SK-N-SH (cell line): Measurements from ENCODE around the gene BTRC. TPM values are rescaled to one million over a fixed set of nuclear protein-coding genes. Genes with fewer than 3 reads are reported as not detected.

Source experiments
- CTCF ChIA-PET: fragments of 300-600, 350-600 bp; formaldehyde crosslinking; extraction: SDS; loops from one replicate; lab custom pipeline; 2021; lab: Yijun Ruan, JAX
- POLR2A ChIA-PET: fragments of 350-600 bp; sonication (Branson Sonifier 250); formaldehyde crosslinking; extraction: SDS; loops from one replicate; lab custom pipeline; 2020; ENCODE audit warnings: antibody characterized with exemption, inconsistent platforms; lab: Yijun Ruan, JAX
- DNase-seq: peaks from one replicate; pipeline ENCODE4 v3.0.0; 2012
- H2AFZ ChIP-seq: fragments of 200-600 bp; sonication (generic); 2 replicates; pipeline ENCODE4 v1.8.1; 2016; ENCODE audit warnings: antibody characterized with exemption, mild to moderate bottlenecking, low read depth
- H3F3A ChIP-seq: fragments of 200-600 bp; sonication (generic); replicated peaks from 2 replicates; pipeline ENCODE3; 2016; ENCODE audit warnings: antibody characterized with exemption, mild to moderate bottlenecking; ENCODE audit not compliant: insufficient read depth
- H3K27ac ChIP-seq, 2 experiments: fragments of 200-500 bp in 1 of 2; fragments of 200-600 bp in 1 of 2; sonication (Bioruptor generic) in 1 of 2; sonication (generic), shearing (Covaris generic) in 1 of 2; 2 replicates each; pipeline versions ENCODE4 v1.5.1 to v1.6.1; 2014 to 2016; ENCODE audit warnings: low read depth in 2 of 2, inconsistent platforms in 1 of 2, low read length in 1 of 2, mild to moderate bottlenecking in 1 of 2, mixed read lengths in 1 of 2
- H3K27me3 ChIP-seq: fragments of 200-600 bp; sonication (generic), shearing (Covaris generic); 2 replicates; pipeline ENCODE4 v1.6.1; 2016; ENCODE audit warnings: mixed run types; ENCODE audit not compliant: insufficient read depth
- H3K36me3 ChIP-seq, 2 experiments: fragments of 200-500 bp in 1 of 2; fragments of 200-600 bp in 1 of 2; sonication (Bioruptor generic) in 1 of 2; sonication (generic) in 1 of 2; replicated peaks in 1 of 2; 2 replicates each; pipeline versions ENCODE3 to v1.5.1; 2014 to 2016; ENCODE audit warnings: low read length in 1 of 2, mild to moderate bottlenecking in 1 of 2; ENCODE audit not compliant: insufficient read depth in 2 of 2, control insufficient read depth in 1 of 2
- H3K4me1 ChIP-seq, 2 experiments: fragments of 200-500 bp in 1 of 2; fragments of 200-600 bp in 1 of 2; sonication (Bioruptor generic) in 1 of 2; sonication (generic), shearing (Covaris generic) in 1 of 2; 2 replicates each; pipeline versions ENCODE4 v1.5.1 to v1.6.1; 2014 to 2016; ENCODE audit warnings: low read depth in 1 of 2, low read length in 1 of 2, mixed run types in 1 of 2; ENCODE audit not compliant: insufficient read depth in 2 of 2, control insufficient read depth in 1 of 2
- H3K4me2 ChIP-seq: fragments of 200-600 bp; sonication (generic), shearing (Covaris generic); 2 replicates; pipeline ENCODE4 v1.6.1; 2017; ENCODE audit warnings: mixed run types
- H3K4me3 ChIP-seq, 2 experiments: fragments of 200-500 bp in 1 of 2; fragments of 200-600 bp in 1 of 2; sonication (Bioruptor generic) in 1 of 2; sonication (generic), shearing (Covaris generic) in 1 of 2; 2 replicates each; pipeline versions ENCODE4 v1.5.1 to v1.8.1; 2014 to 2016; ENCODE audit warnings: low read depth in 2 of 2, inconsistent platforms in 1 of 2, low read length in 1 of 2, mild to moderate bottlenecking in 1 of 2, mixed read lengths in 1 of 2, moderate library complexity in 1 of 2
- H3K79me2 ChIP-seq: fragments of 200-600 bp; sonication (generic); 2 replicates; pipeline ENCODE4 v1.8.1; 2017; ENCODE audit warnings: mild to moderate bottlenecking; ENCODE audit not compliant: insufficient read depth
- H3K9ac ChIP-seq: fragments of 200-600 bp; sonication (generic); 2 replicates; pipeline ENCODE4 v1.6.1; 2017; ENCODE audit warnings: mixed run types
- H3K9me2 ChIP-seq: fragments of 200-600 bp; sonication (generic); 2 replicates; pipeline ENCODE4 v1.6.1; 2017; ENCODE audit warnings: mixed run types
- H3K9me3 ChIP-seq: fragments of 200-600 bp; sonication (generic); 2 replicates; pipeline ENCODE4 v1.6.1; 2017; ENCODE audit warnings: mixed run types, mild to moderate bottlenecking, moderate library complexity
- H4K20me1 ChIP-seq: fragments of 200-600 bp; sonication (generic); 2 replicates; pipeline ENCODE4 v1.6.1; 2017; ENCODE audit warnings: mild to moderate bottlenecking, mixed run types; ENCODE audit not compliant: insufficient read depth
- EP300 ChIP-seq, 2 experiments: IDR thresholded peaks; 2 replicates each; pipeline versions ENCODE4 v1.4.0 to v1.6.1; 2012; ENCODE audit warnings: borderline replicate concordance in 1 of 2, low read depth in 1 of 2, low read length in 1 of 2
- EZH2phosphoT487 ChIP-seq: fragments of 200-600 bp; sonication (generic); IDR thresholded peaks from 2 replicates; pipeline ENCODE4 v1.6.1; 2017; ENCODE audit warnings: low read depth, mixed run types, mild to moderate bottlenecking, antibody characterized with exemption, moderate library complexity, borderline replicate concordance
- FOSL2 ChIP-seq: IDR thresholded peaks from 2 replicates; pipeline ENCODE4 v1.4.0; 2012; ENCODE audit warnings: low read depth, mild to moderate bottlenecking, moderate library complexity, borderline replicate concordance
- GABPA ChIP-seq: IDR thresholded peaks from 2 replicates; pipeline ENCODE4 v1.4.0; 2012; ENCODE audit warnings: low read depth, mild to moderate bottlenecking
- GATA2 ChIP-seq: sonication (generic); formaldehyde crosslinking; IDR thresholded peaks from 2 replicates; pipeline ENCODE4 v1.5.0; 2020; ENCODE audit warnings: mild to moderate bottlenecking, missing genetic modification reagents
- MXI1 ChIP-seq: IDR thresholded peaks from 2 replicates; pipeline ENCODE4 v1.6.1; 2012; ENCODE audit warnings: mild to moderate bottlenecking, low read depth, low read length, improper control_type of control experiment
- NFIC ChIP-seq: IDR thresholded peaks from 2 replicates; pipeline ENCODE4 v1.4.0; 2012; ENCODE audit warnings: borderline replicate concordance
- NRF1 ChIP-seq: IDR thresholded peaks from 2 replicates; pipeline ENCODE4 v1.6.1; 2012; ENCODE audit warnings: low read depth, mild to moderate bottlenecking, low read length
- POLR2AphosphoS5 ChIP-seq: IDR thresholded peaks from 2 replicates; pipeline ENCODE4 v1.6.1; 2012; ENCODE audit warnings: low read depth, low read length
- RCOR1 ChIP-seq: fragments of 150-350 bp; IDR thresholded peaks from 2 replicates; pipeline ENCODE4 v1.6.1; 2017; ENCODE audit warnings: antibody characterized with exemption, low read length
- RFX5 ChIP-seq: IDR thresholded peaks from 2 replicates; pipeline ENCODE4 v1.6.1; 2012; ENCODE audit warnings: mild to moderate bottlenecking, improper control_type of control experiment, low read length
- SIN3A ChIP-seq: IDR thresholded peaks from 2 replicates; pipeline ENCODE4 v1.6.1; 2012; ENCODE audit warnings: low read depth, mild to moderate bottlenecking, low read length, moderate library complexity, borderline replicate concordance
- SMC3 ChIP-seq: IDR thresholded peaks from 2 replicates; pipeline ENCODE4 v1.6.1; 2012; ENCODE audit warnings: low read depth, low read length, improper control_type of control experiment
- TAF1 ChIP-seq: IDR thresholded peaks from 2 replicates; pipeline ENCODE4 v1.6.1; 2012; ENCODE audit warnings: low read depth, mild to moderate bottlenecking, low read length, moderate library complexity, borderline replicate concordance
- TEAD4 ChIP-seq: IDR thresholded peaks from 2 replicates; pipeline ENCODE4 v1.4.0; 2012; ENCODE audit warnings: mild to moderate bottlenecking, borderline replicate concordance; ENCODE audit not compliant: insufficient read depth
- WGBS: methylation state at CpG from one replicate; pipeline ENCODE4 v1.1.6; 2017; ENCODE audit warnings: low lambda C conversion rate; 5-methylcytosine and 5-hydroxymethylcytosine counted together
- polyA plus RNA-seq, 3 experiments: library from polyadenylated mRNA; depleted of rRNA; stranded (reverse); fragments of >200 nt; gene quantifications; 2 replicates each; pipeline ENCODE4 v1.2.3, GENCODE V29; 2012
- TF ChIP-seq, protein P1 (sequence below): IDR thresholded peaks from 2 replicates; pipeline ENCODE4 v1.4.0; 2012; ENCODE audit warnings: low read depth, borderline replicate concordance
- TF ChIP-seq, protein P2 (sequence below): IDR thresholded peaks from 2 replicates; pipeline ENCODE4 v1.4.0; 2012; ENCODE audit warnings: low read depth
- TF ChIP-seq, protein P3 (sequence below): fragments of 150-350 bp; IDR thresholded peaks from 2 replicates; pipeline ENCODE4 v1.6.1; 2017; ENCODE audit warnings: antibody characterized with exemption, low read length, low read depth, borderline replicate concordance
- TF ChIP-seq, protein P4 (sequence below): IDR thresholded peaks from 2 replicates; pipeline ENCODE4 v1.6.1; 2012; ENCODE audit warnings: mild to moderate bottlenecking, low read depth, low read length, moderate library complexity
- TF ChIP-seq, protein P5 (sequence below): IDR thresholded peaks from 2 replicates; pipeline ENCODE4; 2012

Gene BTRC
- polyA plus RNA-seq, 1 of the 3 experiments (the other 2 are of a cell fraction): 6.5 TPM

DNA sequence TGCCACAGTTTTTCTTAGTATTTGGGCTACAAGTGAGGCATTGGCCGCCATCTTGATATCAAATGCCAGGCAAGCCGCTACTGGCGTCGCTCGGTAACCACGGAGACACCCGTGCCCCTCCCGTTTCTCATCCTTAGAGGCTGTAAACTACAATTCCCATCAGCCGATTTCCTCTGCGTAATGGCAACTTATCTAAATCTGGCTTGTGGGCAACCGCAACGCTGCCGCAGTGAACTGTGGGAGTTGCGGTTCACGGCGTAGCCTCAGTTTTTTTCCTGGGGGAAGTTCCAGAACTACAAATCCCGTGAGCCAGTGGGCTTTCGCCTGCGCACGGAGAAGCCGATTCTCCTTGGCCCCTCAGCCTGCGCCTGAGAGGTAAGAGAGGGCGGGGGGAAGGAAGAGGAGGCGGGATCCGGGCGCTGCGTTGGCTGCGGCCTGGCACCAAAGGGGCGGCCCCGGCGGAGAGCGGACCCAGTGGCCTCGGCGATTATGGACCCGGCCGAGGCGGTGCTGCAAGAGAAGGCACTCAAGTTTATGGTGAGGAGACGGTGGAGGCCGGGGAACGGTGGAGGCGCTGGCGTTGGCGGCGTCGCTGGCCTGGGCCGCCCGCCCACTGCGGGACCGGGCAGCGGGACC is at the start of gene BTRC (continued):
- TF ChIP-seq NRF1 (peak; percentile 96), EP300 (IDR thresholded peaks at IDR 0.05; ENCODE audit: borderline replicate concordance in 1 of 2, low read depth in 1 of 2, low read length in 1 of 2) (no peak), GATA2 (CRISPR knock-in tag) (peak; percentile 54; the same call in 1 of the 2 replicates), TAF1 (peak; percentile 12; the same call in 1 of the 2 replicates)
- TF ChIP-seq, protein P1, sequence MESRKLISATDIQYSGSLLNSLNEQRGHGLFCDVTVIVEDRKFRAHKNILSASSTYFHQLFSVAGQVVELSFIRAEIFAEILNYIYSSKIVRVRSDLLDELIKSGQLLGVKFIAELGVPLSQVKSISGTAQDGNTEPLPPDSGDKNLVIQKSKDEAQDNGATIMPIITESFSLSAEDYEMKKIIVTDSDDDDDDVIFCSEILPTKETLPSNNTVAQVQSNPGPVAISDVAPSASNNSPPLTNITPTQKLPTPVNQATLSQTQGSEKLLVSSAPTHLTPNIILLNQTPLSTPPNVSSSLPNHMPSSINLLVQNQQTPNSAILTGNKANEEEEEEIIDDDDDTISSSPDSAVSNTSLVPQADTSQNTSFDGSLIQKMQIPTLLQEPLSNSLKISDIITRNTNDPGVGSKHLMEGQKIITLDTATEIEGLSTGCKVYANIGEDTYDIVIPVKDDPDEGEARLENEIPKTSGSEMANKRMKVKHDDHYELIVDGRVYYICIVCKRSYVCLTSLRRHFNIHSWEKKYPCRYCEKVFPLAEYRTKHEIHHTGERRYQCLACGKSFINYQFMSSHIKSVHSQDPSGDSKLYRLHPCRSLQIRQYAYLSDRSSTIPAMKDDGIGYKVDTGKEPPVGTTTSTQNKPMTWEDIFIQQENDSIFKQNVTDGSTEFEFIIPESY: 0 out of 2 replicates have a peak, but pooled peaks have one; percentile 12
- TF ChIP-seq, protein P2, sequence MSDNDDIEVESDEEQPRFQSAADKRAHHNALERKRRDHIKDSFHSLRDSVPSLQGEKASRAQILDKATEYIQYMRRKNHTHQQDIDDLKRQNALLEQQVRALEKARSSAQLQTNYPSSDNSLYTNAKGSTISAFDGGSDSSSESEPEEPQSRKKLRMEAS: peak; percentile 4; the same call in 1 of the 2 replicates
- TF ChIP-seq, protein P3, sequence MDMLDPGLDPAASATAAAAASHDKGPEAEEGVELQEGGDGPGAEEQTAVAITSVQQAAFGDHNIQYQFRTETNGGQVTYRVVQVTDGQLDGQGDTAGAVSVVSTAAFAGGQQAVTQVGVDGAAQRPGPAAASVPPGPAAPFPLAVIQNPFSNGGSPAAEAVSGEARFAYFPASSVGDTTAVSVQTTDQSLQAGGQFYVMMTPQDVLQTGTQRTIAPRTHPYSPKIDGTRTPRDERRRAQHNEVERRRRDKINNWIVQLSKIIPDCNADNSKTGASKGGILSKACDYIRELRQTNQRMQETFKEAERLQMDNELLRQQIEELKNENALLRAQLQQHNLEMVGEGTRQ: no peak
- TF ChIP-seq, all 33 proteins: peak for 15

DNA sequence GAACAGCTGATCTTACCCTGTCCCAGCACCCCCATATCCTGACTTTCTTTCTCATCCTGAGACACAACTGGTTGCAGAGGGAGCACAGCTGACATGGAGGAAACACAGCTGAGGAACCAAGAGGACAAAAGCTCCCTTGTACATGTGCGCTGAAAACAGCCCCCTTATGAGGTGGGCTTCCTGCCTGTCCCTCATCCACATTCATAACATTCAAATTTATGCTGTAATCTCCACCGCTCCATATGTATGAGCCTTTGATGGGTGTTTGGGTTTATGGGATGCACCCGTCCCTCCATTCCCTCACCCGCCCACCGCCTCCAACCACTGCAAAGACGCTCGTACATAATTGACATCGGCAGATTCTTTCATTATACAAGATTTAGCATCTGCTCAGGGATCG is 49.6 kb upstream of the BTRC start:
- Histone ChIP-seq H3K27ac (no peak overlapping the region), H3K9me2 (no peaks in the 10 kb centered on the region), H2AFZ (no peak overlapping the region), H3K4me2 (no peak overlapping the region), H3K4me1 (peaks cover 0 to 13% of the 10 kb centered on the region in 2 experiments; a peak in 1 of 4 replicates), H3K36me3 (no peaks in the 10 kb centered on the region), H3K79me2 (no peaks in the 10 kb centered on the region), H4K20me1 (no peaks in the 10 kb centered on the region), H3K27me3 (peaks cover 30% of the 10 kb centered on the region; the same call in 1 of the 2 replicates), H3K9ac (no peak overlapping the region), H3K4me3 (no peak overlapping the region), H3F3A (no peaks in the 10 kb centered on the region), H3K9me3 (no peaks in the 10 kb centered on the region)
- CTCF ChIA-PET: interaction anchor here (1.2 to 9.8 kb wide), 3 partner anchors 15 to 265 kb away, joined by 3 to 98 read pairs (median 6); no protein-coding TSS in a partner anchor
- POLR2A ChIA-PET: interaction anchor here (0.6 kb wide), 1 partner anchor 34 kb away, joined by 3 read pairs; no protein-coding TSS in a partner anchor
- TF ChIP-seq EZH2phosphoT487 (no peak), SIN3A (no peak), GABPA (no peak), FOSL2 (no peak), NRF1 (no peak), POLR2AphosphoS5 (no peak), RFX5 (no peak), TEAD4 (no peak), SMC3 (no peak), MXI1 (no peak), RCOR1 (no peak), NFIC (no peak)
- TF ChIP-seq, protein P4, sequence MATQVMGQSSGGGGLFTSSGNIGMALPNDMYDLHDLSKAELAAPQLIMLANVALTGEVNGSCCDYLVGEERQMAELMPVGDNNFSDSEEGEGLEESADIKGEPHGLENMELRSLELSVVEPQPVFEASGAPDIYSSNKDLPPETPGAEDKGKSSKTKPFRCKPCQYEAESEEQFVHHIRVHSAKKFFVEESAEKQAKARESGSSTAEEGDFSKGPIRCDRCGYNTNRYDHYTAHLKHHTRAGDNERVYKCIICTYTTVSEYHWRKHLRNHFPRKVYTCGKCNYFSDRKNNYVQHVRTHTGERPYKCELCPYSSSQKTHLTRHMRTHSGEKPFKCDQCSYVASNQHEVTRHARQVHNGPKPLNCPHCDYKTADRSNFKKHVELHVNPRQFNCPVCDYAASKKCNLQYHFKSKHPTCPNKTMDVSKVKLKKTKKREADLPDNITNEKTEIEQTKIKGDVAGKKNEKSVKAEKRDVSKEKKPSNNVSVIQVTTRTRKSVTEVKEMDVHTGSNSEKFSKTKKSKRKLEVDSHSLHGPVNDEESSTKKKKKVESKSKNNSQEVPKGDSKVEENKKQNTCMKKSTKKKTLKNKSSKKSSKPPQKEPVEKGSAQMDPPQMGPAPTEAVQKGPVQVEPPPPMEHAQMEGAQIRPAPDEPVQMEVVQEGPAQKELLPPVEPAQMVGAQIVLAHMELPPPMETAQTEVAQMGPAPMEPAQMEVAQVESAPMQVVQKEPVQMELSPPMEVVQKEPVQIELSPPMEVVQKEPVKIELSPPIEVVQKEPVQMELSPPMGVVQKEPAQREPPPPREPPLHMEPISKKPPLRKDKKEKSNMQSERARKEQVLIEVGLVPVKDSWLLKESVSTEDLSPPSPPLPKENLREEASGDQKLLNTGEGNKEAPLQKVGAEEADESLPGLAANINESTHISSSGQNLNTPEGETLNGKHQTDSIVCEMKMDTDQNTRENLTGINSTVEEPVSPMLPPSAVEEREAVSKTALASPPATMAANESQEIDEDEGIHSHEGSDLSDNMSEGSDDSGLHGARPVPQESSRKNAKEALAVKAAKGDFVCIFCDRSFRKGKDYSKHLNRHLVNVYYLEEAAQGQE: no peak
- TF ChIP-seq, protein P5, sequence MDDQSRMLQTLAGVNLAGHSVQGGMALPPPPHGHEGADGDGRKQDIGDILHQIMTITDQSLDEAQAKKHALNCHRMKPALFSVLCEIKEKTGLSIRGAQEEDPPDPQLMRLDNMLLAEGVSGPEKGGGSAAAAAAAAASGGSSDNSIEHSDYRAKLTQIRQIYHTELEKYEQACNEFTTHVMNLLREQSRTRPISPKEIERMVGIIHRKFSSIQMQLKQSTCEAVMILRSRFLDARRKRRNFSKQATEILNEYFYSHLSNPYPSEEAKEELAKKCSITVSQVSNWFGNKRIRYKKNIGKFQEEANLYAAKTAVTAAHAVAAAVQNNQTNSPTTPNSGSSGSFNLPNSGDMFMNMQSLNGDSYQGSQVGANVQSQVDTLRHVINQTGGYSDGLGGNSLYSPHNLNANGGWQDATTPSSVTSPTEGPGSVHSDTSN: no peak
- TF ChIP-seq, protein P3: no peak
- 88% methylated on average over 9 of the region's 9 CpGs for WGBS
- DNase-seq: no peak
